Measurements from ENCODE around the gene ZNF503.

The ZNF503 gene

GRCh38 chr10:75408509-75408875 is 6.9 kb upstream of the ZNF503 start:
- H3K14ac ChIP-seq (ENCODE audit: low read length), result no peak overlapping the region
- no peak overlapping the region for H3K4me3 ChIP-seq (ENCODE audit: low read depth, low read length)
- H3K36me3 ChIP-seq (ENCODE audit: control insufficient read depth in 1 of 2, insufficient read depth in 2 of 2, low read length in 2 of 2), result no peaks in the 10 kb centered on the region
- no peak overlapping the region for H3K4ac ChIP-seq (ENCODE audit: low read depth, low read length)
- H3K27me3 ChIP-seq (ENCODE audit: insufficient read depth, low read length), result peaks cover 42% of the 10 kb centered on the region
- no peak overlapping the region for H2BK120ac ChIP-seq (ENCODE audit: insufficient read depth, low read length, poor library complexity)
- no peak for DNase-seq
- no peak overlapping the region for H2AFZ ChIP-seq (ENCODE audit: insufficient read depth, low read length, poor library complexity)
- H3K18ac ChIP-seq (ENCODE audit: low read length), result no peak overlapping the region
- no peak overlapping the region for H4K12ac ChIP-seq (ENCODE audit: low read depth, low read length)
- WGBS (ENCODE audit: extremely low coverage, insufficient coverage, insufficient read length), result no CpG with 5 or more reads among the region's 27 CpGs
- no peak overlapping the region for H2BK5ac ChIP-seq (ENCODE audit: low read depth, low read length, poor library complexity)
- no peak overlapping the region for H2AK5ac ChIP-seq (ENCODE audit: low read length)
- no peak overlapping the region for H4K91ac ChIP-seq (ENCODE audit: low read depth, low read length)
- no peak overlapping the region for H3K9ac ChIP-seq (ENCODE audit: low read length)
- H3K4me1 ChIP-seq (ENCODE audit: control insufficient read depth in 1 of 2, insufficient read depth in 2 of 2, low read length in 2 of 2), result peaks cover 6 to 34% of the 10 kb centered on the region in 2 experiments
- H3K9me3 ChIP-seq (ENCODE audit: insufficient read depth, low read depth, low read length), result peaks cover 2% of the 10 kb centered on the region
- no peak overlapping the region for H3K23ac ChIP-seq (ENCODE audit: low read length)
- H3K79me1 ChIP-seq (ENCODE audit: low read length), result peaks cover 12% of the 10 kb centered on the region
- no peak overlapping the region for H3K27ac ChIP-seq (ENCODE audit: low read depth, low read length)
- peak overlapping the region; percentile 71 for H3K4me2 ChIP-seq (ENCODE audit: low read length)
- H3K79me2 ChIP-seq (ENCODE audit: control insufficient read depth, insufficient read depth, low read length, poor library complexity), result no peaks in the 10 kb centered on the region
- H4K8ac ChIP-seq (ENCODE audit: low read depth, low read length), result no peak overlapping the region
- H2BK12ac ChIP-seq (ENCODE audit: low read length), result no peak overlapping the region

- peak overlapping the region; percentile 71 for H3K4me2 ChIP-seq (ENCODE audit: low read length)
- H4K12ac ChIP-seq (ENCODE audit: low read depth, low read length), result peak overlapping the region; percentile 12
- no peak overlapping the region for H3K27ac ChIP-seq (ENCODE audit: low read depth, low read length)
- H3K4me3 ChIP-seq (ENCODE audit: low read depth, low read length), result peak overlapping the region; percentile 48
- no peak overlapping the region for H2AK5ac ChIP-seq (ENCODE audit: low read length)
- no peak overlapping the region for H3K4ac ChIP-seq (ENCODE audit: low read depth, low read length)
- DNase-seq, result no peak
- peaks cover 11 to 39% of the 10 kb centered on the region in 2 experiments for H3K4me1 ChIP-seq (ENCODE audit: control insufficient read depth in 1 of 2, insufficient read depth in 2 of 2, low read length in 2 of 2)
- no peaks in the 10 kb centered on the region for H3K36me3 ChIP-seq (ENCODE audit: control insufficient read depth in 1 of 2, insufficient read depth in 2 of 2, low read length in 2 of 2)
- H3K79me1 ChIP-seq (ENCODE audit: low read length), result peaks cover 16% of the 10 kb centered on the region
- H3K23ac ChIP-seq (ENCODE audit: low read length), result no peak overlapping the region
- H2BK5ac ChIP-seq (ENCODE audit: low read depth, low read length, poor library complexity), result no peak overlapping the region
- no peak overlapping the region for H2BK120ac ChIP-seq (ENCODE audit: insufficient read depth, low read length, poor library complexity)
- peak overlapping the region; percentile 8 for H2AFZ ChIP-seq (ENCODE audit: insufficient read depth, low read length, poor library complexity)
- H4K91ac ChIP-seq (ENCODE audit: low read depth, low read length), result peak overlapping the region; percentile 27
- H3K18ac ChIP-seq (ENCODE audit: low read length), result peak overlapping the region; percentile 84
- H3K9me3 ChIP-seq (ENCODE audit: insufficient read depth, low read depth, low read length), result no peaks in the 10 kb centered on the region
- peaks cover 44% of the 10 kb centered on the region for H3K27me3 ChIP-seq (ENCODE audit: insufficient read depth, low read length)
- H3K14ac ChIP-seq (ENCODE audit: low read length), result no peak overlapping the region
- WGBS (ENCODE audit: extremely low coverage, insufficient coverage, insufficient read length), result no CpG with 5 or more reads among the region's 68 CpGs
- peak overlapping the region; percentile 67 for H4K8ac ChIP-seq (ENCODE audit: low read depth, low read length)
- no peak overlapping the region for H3K9ac ChIP-seq (ENCODE audit: low read length)
- H3K79me2 ChIP-seq (ENCODE audit: control insufficient read depth, insufficient read depth, low read length, poor library complexity), result no peaks in the 10 kb centered on the region
- peak overlapping the region; percentile 73 for H2BK12ac ChIP-seq (ENCODE audit: low read length)
Observed at GRCh38 chr10:75407713-75408508, 6.3 kb upstream of the ZNF503 start.

- no CpG with 5 or more reads among the region's 37 CpGs for WGBS (ENCODE audit: extremely low coverage, insufficient coverage, insufficient read length)
Observed at GRCh38 chr10:75407224-75407712, 5.7 kb upstream of the ZNF503 start.

GRCh38 chr10:75406462-75407223 is 5.1 kb upstream of the ZNF503 start:
- Histone ChIP-seq H3K4me2 (ENCODE audit: low read length) (peak overlapping the region; percentile 21), H4K8ac (ENCODE audit: low read depth, low read length) (no peak overlapping the region), H3K27me3 (ENCODE audit: insufficient read depth, low read length) (peaks cover 44% of the 10 kb centered on the region), H2AFZ (ENCODE audit: insufficient read depth, low read length, poor library complexity) (no peak overlapping the region), H3K23ac (ENCODE audit: low read length) (no peak overlapping the region), H3K36me3 (ENCODE audit: control insufficient read depth in 1 of 2, insufficient read depth in 2 of 2, low read length in 2 of 2) (no peaks in the 10 kb centered on the region), H4K91ac (ENCODE audit: low read depth, low read length) (no peak overlapping the region), H3K79me1 (ENCODE audit: low read length) (peaks cover 23% of the 10 kb centered on the region), H4K12ac (ENCODE audit: low read depth, low read length) (no peak overlapping the region), H3K14ac (ENCODE audit: low read length) (no peak overlapping the region), H3K9me3 (ENCODE audit: insufficient read depth, low read depth, low read length) (no peaks in the 10 kb centered on the region), H3K27ac (ENCODE audit: low read depth, low read length) (no peak overlapping the region), H3K18ac (ENCODE audit: low read length) (no peak overlapping the region), H2BK12ac (ENCODE audit: low read length) (no peak overlapping the region), H2BK120ac (ENCODE audit: insufficient read depth, low read length, poor library complexity) (no peak overlapping the region), H2BK5ac (ENCODE audit: low read depth, low read length, poor library complexity) (no peak overlapping the region), H3K4me3 (ENCODE audit: low read depth, low read length) (no peak overlapping the region), H3K9ac (ENCODE audit: low read length) (no peak overlapping the region), H2AK5ac (ENCODE audit: low read length) (no peak overlapping the region), H3K4ac (ENCODE audit: low read depth, low read length) (no peak overlapping the region), H3K4me1 (ENCODE audit: control insufficient read depth in 1 of 2, insufficient read depth in 2 of 2, low read length in 2 of 2) (peaks cover 12 to 40% of the 10 kb centered on the region in 2 experiments), H3K79me2 (ENCODE audit: control insufficient read depth, insufficient read depth, low read length, poor library complexity) (peaks cover 2% of the 10 kb centered on the region)
- WGBS (ENCODE audit: extremely low coverage, insufficient coverage, insufficient read length), result no CpG with 5 or more reads among the region's 29 CpGs
- DNase-seq, result no peak

More at GRCh38 chr10:75407224-75407712, 5.7 kb upstream of the ZNF503 start:
- H3K27me3 ChIP-seq (ENCODE audit: insufficient read depth, low read length), result peaks cover 44% of the 10 kb centered on the region
- H3K27ac ChIP-seq (ENCODE audit: low read depth, low read length), result no peak overlapping the region
- H4K8ac ChIP-seq (ENCODE audit: low read depth, low read length), result no peak overlapping the region
- H3K79me1 ChIP-seq (ENCODE audit: low read length), result peaks cover 19% of the 10 kb centered on the region
- H4K91ac ChIP-seq (ENCODE audit: low read depth, low read length), result no peak overlapping the region
- no peak overlapping the region for H3K18ac ChIP-seq (ENCODE audit: low read length)
- H3K36me3 ChIP-seq (ENCODE audit: control insufficient read depth in 1 of 2, insufficient read depth in 2 of 2, low read length in 2 of 2), result no peaks in the 10 kb centered on the region
- no peak overlapping the region for H3K4me3 ChIP-seq (ENCODE audit: low read depth, low read length)
- H2AFZ ChIP-seq (ENCODE audit: insufficient read depth, low read length, poor library complexity), result no peak overlapping the region
- no peak overlapping the region for H3K14ac ChIP-seq (ENCODE audit: low read length)
- H3K4me2 ChIP-seq (ENCODE audit: low read length), result peak overlapping the region; percentile 71
- no peak overlapping the region for H3K23ac ChIP-seq (ENCODE audit: low read length)
- H3K79me2 ChIP-seq (ENCODE audit: control insufficient read depth, insufficient read depth, low read length, poor library complexity), result no peaks in the 10 kb centered on the region
- H2AK5ac ChIP-seq (ENCODE audit: low read length), result no peak overlapping the region
- no peak for DNase-seq
- H2BK5ac ChIP-seq (ENCODE audit: low read depth, low read length, poor library complexity), result no peak overlapping the region
- no peaks in the 10 kb centered on the region for H3K9me3 ChIP-seq (ENCODE audit: insufficient read depth, low read depth, low read length)
- H2BK12ac ChIP-seq (ENCODE audit: low read length), result peak overlapping the region; percentile 50
- peaks cover 12 to 40% of the 10 kb centered on the region in 2 experiments for H3K4me1 ChIP-seq (ENCODE audit: control insufficient read depth in 1 of 2, insufficient read depth in 2 of 2, low read length in 2 of 2)
- no peak overlapping the region for H4K12ac ChIP-seq (ENCODE audit: low read depth, low read length)
- H2BK120ac ChIP-seq (ENCODE audit: insufficient read depth, low read length, poor library complexity), result no peak overlapping the region
- no peak overlapping the region for H3K9ac ChIP-seq (ENCODE audit: low read length)
- H3K4ac ChIP-seq (ENCODE audit: low read depth, low read length), result no peak overlapping the region
